ENCODE data around the gene TTC39A.
"Not testable (repeated sequence)": the region's sequence is repeated elsewhere in the genome, so short reads cannot be mapped to it uniquely, and the experiment has no call there.

The TTC39A gene

GRCh38 chr1:51266181-51266580 is 64.2 kb downstream of the TTC39A start:
- DNase-seq (ENCODE audit: low read depth): no peak

GRCh38 chr1:51265618-51266017 is 64.7 kb downstream of the TTC39A start:
- no peak for DNase-seq (ENCODE audit: low read depth)

GRCh38 chr1:51264451-51264850 is 65.9 kb downstream of the TTC39A start:
- DNase-seq (ENCODE audit: low read depth): no peak

- DNase-seq (ENCODE audit: low read depth): no peak
Observed at GRCh38 chr1:51263147-51263877, 67.0 kb downstream of the TTC39A start.

- no peak for DNase-seq (ENCODE audit: low read depth)
Observed at GRCh38 chr1:51255331-51255730, 75.0 kb downstream of the TTC39A start.

GRCh38 chr1:51253691-51254090 is 76.7 kb downstream of the TTC39A start:
- no peak for DNase-seq (ENCODE audit: low read depth)

- DNase-seq (ENCODE audit: low read depth): no peak
Observed at GRCh38 chr1:51252366-51252765, 78.0 kb downstream of the TTC39A start.

GRCh38 chr1:51251165-51251564 is 79.2 kb downstream of the TTC39A start:
- not testable (repeated sequence) for DNase-seq (ENCODE audit: low read depth)

- not testable (repeated sequence) for DNase-seq (ENCODE audit: low read depth)
Observed at GRCh38 chr1:51250729-51251128, 79.6 kb downstream of the TTC39A start.

GRCh38 chr1:51249445-51249844 is 80.9 kb downstream of the TTC39A start:
- no peak for DNase-seq (ENCODE audit: low read depth)

GRCh38 chr1:51247499-51247898 is 82.9 kb downstream of the TTC39A start:
- DNase-seq (ENCODE audit: low read depth): no peak

- no peak for DNase-seq (ENCODE audit: low read depth)
Observed at GRCh38 chr1:51247022-51247421, 83.3 kb downstream of the TTC39A start.

GRCh38 chr1:51242546-51242945 is 87.8 kb downstream of the TTC39A start:
- DNase-seq (ENCODE audit: low read depth): no peak

- DNase-seq (ENCODE audit: low read depth): no peak
Observed at GRCh38 chr1:51241119-51241518, 89.2 kb downstream of the TTC39A start.

- DNase-seq (ENCODE audit: low read depth): no peak
Observed at GRCh38 chr1:51240084-51240483, 90.3 kb downstream of the TTC39A start.

GRCh38 chr1:51238034-51238403 is 92.3 kb downstream of the TTC39A start:
- no peak for DNase-seq (ENCODE audit: low read depth)

GRCh38 chr1:51237351-51238033 is 92.9 kb downstream of the TTC39A start:
- DNase-seq (ENCODE audit: low read depth): no peak

Measured in activated gamma-delta T cell treated with anti-CD3 and anti-CD28 coated beads, Interleukin-2, amount 50 U/mL, for 16 hours (primary cell).